ENCODE results near the gene SLC2A10. TPM values are rescaled to one million over a fixed set of nuclear protein-coding genes. Genes with fewer than 3 reads are reported as not detected.

SLC2A10 gene
- total RNA-seq, 1 donor: 44.2 TPM

DNA sequence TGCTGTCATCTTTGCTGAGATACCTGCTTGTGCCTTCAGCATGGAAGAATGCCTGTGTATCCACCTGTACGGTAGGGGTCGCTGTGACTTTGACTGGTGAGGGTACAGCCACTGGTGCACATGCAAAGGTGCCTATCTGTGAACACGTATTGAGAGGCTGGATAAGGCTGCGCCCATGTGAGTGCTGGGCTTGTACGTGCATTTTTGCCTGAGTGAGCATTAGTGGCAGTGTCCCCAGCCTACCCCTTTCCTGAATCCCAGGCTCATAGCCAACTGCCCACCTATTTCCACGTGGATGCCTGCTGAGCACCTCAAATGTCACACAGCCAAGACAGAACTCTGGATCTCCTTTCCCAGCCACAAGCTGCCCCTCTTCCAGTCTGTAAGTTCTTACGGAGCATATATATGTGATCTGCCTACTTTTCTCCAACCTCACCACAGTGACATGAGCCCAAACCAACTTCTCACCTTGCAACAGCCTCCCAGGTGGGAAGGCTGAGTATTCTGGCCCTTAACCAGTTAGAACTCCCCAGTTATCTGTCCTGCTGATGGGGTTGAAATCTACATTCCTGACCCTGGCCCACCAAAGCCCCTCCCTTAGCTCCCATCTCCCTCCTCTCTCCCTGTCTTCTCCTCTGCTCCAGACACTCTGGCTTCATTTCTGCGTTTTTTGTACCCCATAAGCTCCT is 1.1 kb upstream of the SLC2A10 start:
- Histone ChIP-seq H3K4me2 (ENCODE audit: insufficient read depth, low read length) (no peak overlapping the region), H4K20me1 (ENCODE audit: insufficient read depth, low read length) (peaks cover 5% of the 10 kb centered on the region), H3K36me3 (ENCODE audit: insufficient read depth, low read length) (peaks cover 3% of the 10 kb centered on the region), H2AFZ (ENCODE audit: low read length) (no peak overlapping the region), H3K9me3 (ENCODE audit: low read depth, low read length) (no peaks in the 10 kb centered on the region), H3K27me3 (ENCODE audit: insufficient read depth, low read length) (no peaks in the 10 kb centered on the region), H3K4me1 (ENCODE audit: insufficient read depth, low read length) (peaks cover 15% of the 10 kb centered on the region), H3K4me3 (ENCODE audit: insufficient read depth, low read length) (no peak overlapping the region), H3K27ac (ENCODE audit: low read depth, low read length) (no peak overlapping the region), H3K79me2 (ENCODE audit: insufficient read depth, low read length) (peaks cover 28% of the 10 kb centered on the region)
- DNase-seq (ENCODE audit: insufficient read length, low spot score, missing footprints): no peak
- TF ChIP-seq, protein P1, sequence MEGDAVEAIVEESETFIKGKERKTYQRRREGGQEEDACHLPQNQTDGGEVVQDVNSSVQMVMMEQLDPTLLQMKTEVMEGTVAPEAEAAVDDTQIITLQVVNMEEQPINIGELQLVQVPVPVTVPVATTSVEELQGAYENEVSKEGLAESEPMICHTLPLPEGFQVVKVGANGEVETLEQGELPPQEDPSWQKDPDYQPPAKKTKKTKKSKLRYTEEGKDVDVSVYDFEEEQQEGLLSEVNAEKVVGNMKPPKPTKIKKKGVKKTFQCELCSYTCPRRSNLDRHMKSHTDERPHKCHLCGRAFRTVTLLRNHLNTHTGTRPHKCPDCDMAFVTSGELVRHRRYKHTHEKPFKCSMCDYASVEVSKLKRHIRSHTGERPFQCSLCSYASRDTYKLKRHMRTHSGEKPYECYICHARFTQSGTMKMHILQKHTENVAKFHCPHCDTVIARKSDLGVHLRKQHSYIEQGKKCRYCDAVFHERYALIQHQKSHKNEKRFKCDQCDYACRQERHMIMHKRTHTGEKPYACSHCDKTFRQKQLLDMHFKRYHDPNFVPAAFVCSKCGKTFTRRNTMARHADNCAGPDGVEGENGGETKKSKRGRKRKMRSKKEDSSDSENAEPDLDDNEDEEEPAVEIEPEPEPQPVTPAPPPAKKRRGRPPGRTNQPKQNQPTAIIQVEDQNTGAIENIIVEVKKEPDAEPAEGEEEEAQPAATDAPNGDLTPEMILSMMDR (IDR thresholded peaks at IDR 0.05; ENCODE audit: extremely low read depth, low read depth, low read length): peak; percentile 15

DNA sequence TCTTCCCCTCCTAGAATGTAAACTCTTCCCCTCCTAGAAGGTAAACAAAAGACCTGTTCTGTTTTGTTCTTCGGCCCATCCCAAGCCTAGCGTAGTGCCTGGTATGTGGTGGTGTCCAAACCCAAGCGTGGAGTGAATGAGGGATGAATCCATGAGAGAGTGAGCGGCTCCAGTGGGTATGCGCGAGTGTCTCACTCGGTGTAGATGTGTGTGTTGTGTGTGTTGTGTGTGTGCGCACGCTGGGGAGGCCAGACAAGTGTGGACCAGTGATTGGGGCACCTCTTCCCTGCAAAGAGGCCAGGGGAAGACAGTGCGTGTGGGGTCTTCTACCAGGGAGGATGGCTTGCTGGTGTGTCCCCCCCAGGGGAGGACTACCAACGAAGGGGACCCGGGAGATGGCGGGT is 392 bp upstream of the SLC2A10 start:
- no peak for DNase-seq (ENCODE audit: insufficient read length, low spot score, missing footprints)
- TF ChIP-seq, protein P1 (IDR thresholded peaks at IDR 0.05; ENCODE audit: extremely low read depth, low read depth, low read length): no peak
- H2AFZ ChIP-seq (ENCODE audit: low read length): peak overlapping the region; percentile 95
- H3K36me3 ChIP-seq (ENCODE audit: insufficient read depth, low read length): peaks cover 3% of the 10 kb centered on the region
- peaks cover 16% of the 10 kb centered on the region for H3K4me1 ChIP-seq (ENCODE audit: insufficient read depth, low read length)
- no peaks in the 10 kb centered on the region for H3K9me3 ChIP-seq (ENCODE audit: low read depth, low read length)
- H3K27ac ChIP-seq (ENCODE audit: low read depth, low read length): peak overlapping the region; percentile 54
- H3K4me3 ChIP-seq (ENCODE audit: insufficient read depth, low read length): peak overlapping the region; percentile 91
- H4K20me1 ChIP-seq (ENCODE audit: insufficient read depth, low read length): peaks cover 5% of the 10 kb centered on the region
- peak overlapping the region; percentile 93 for H3K4me2 ChIP-seq (ENCODE audit: insufficient read depth, low read length)
- H3K27me3 ChIP-seq (ENCODE audit: insufficient read depth, low read length): no peaks in the 10 kb centered on the region
- peaks cover 29% of the 10 kb centered on the region for H3K79me2 ChIP-seq (ENCODE audit: insufficient read depth, low read length)

DNA sequence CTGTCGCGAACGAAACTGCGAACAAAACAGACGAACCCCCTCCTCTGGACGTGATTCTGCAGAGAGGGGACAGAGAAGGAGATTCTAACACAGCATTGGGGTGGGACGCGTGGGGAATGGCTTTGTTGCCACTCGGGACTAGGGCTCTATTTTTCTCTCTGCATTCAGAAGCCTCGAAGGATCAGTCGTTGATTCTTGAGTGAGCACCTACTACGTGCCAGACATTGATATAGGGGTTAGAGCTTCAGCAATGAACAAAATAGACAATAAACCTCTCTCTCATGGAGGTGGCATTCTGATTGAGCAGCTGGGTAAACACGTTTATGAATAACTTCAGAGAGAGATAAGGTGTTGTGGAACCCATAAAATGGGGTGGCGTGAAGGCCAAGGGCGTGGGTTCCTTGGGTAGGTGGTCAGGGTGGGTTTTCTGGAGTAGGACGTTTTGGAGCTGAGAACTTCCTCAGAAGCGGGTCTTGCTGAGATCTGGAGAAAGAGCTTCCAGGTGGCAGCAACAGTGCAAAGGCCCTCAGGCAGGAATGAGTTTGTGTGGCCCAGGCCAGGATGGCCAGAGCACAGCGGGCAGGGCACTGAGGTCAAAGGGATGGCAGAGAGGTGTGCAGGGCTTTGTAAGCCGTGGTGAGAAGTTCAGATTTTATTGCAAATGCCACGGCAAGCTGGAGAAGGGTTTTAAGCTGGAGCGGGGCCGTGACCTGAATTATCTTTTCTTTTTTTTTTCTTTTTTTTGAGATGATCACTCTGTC is 884 bp downstream of the SLC2A10 start:
- peak overlapping the region; percentile 91 for H3K4me3 ChIP-seq (ENCODE audit: insufficient read depth, low read length)
- peak overlapping the region; percentile 54 for H3K27ac ChIP-seq (ENCODE audit: low read depth, low read length)
- no peak for DNase-seq (ENCODE audit: insufficient read length, low spot score, missing footprints)
- H3K36me3 ChIP-seq (ENCODE audit: insufficient read depth, low read length): peaks cover 3% of the 10 kb centered on the region
- peaks cover 23% of the 10 kb centered on the region for H3K4me1 ChIP-seq (ENCODE audit: insufficient read depth, low read length)
- H4K20me1 ChIP-seq (ENCODE audit: insufficient read depth, low read length): peaks cover 5% of the 10 kb centered on the region
- TF ChIP-seq, protein P1 (IDR thresholded peaks at IDR 0.05; ENCODE audit: extremely low read depth, low read depth, low read length): no peak
- H3K27me3 ChIP-seq (ENCODE audit: insufficient read depth, low read length): no peaks in the 10 kb centered on the region
- H3K79me2 ChIP-seq (ENCODE audit: insufficient read depth, low read length): peaks cover 37% of the 10 kb centered on the region
- peak overlapping the region; percentile 93 for H3K4me2 ChIP-seq (ENCODE audit: insufficient read depth, low read length)
- H2AFZ ChIP-seq (ENCODE audit: low read length): peak overlapping the region; percentile 95
- H3K9me3 ChIP-seq (ENCODE audit: low read depth, low read length): no peaks in the 10 kb centered on the region

DNA sequence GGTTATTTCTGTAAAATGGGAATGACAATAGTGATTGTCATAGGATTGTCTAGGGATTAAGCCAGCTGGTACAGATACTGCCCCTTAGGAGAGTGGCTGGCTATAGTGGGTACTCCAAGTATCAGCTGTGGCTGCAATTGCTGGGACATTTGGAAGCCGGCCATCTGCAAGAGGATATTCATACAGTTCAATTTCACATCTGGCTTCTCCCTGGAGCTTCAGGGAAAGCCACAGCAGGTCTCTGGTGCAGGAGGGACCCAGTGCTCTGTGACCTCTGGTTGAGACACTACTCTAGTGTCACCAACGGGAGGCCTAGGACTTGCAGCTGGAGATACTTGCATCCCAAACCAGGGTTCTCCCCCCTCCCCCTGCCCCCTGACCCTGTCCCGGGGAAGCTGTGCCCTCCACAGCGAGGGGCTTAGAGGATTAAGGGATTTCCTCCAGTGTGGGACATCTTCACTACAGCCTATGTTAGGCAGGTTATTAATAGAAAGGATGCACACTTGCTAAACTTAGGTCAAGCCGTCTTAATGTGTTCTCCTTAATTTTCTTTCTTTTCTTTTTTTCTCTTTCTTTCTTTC is 2.7 kb downstream of the SLC2A10 start:
- H3K4me2 ChIP-seq (ENCODE audit: insufficient read depth, low read length): no peak overlapping the region
- H3K79me2 ChIP-seq (ENCODE audit: insufficient read depth, low read length): peaks cover 37% of the 10 kb centered on the region
- DNase-seq (ENCODE audit: insufficient read length, low spot score, missing footprints): no peak
- H3K27ac ChIP-seq (ENCODE audit: low read depth, low read length): no peak overlapping the region
- H3K36me3 ChIP-seq (ENCODE audit: insufficient read depth, low read length): peaks cover 3% of the 10 kb centered on the region
- H3K9me3 ChIP-seq (ENCODE audit: low read depth, low read length): no peaks in the 10 kb centered on the region
- peaks cover 11% of the 10 kb centered on the region for H4K20me1 ChIP-seq (ENCODE audit: insufficient read depth, low read length)
- H3K4me3 ChIP-seq (ENCODE audit: insufficient read depth, low read length): no peak overlapping the region
- no peaks in the 10 kb centered on the region for H3K27me3 ChIP-seq (ENCODE audit: insufficient read depth, low read length)
- no peak overlapping the region for H2AFZ ChIP-seq (ENCODE audit: low read length)
- peaks cover 26% of the 10 kb centered on the region for H3K4me1 ChIP-seq (ENCODE audit: insufficient read depth, low read length)
- TF ChIP-seq, protein P1 (IDR thresholded peaks at IDR 0.05; ENCODE audit: extremely low read depth, low read depth, low read length): no peak
